HG03469 (cell line): ENCODE measurements around the gene PFKFB2.

Experiments used
- ATAC-seq: cut with Tn5 transposase; IDR thresholded peaks from one replicate; pipeline ENCODE4 v1.9.1; 2021; ENCODE audit warnings: mild to moderate bottlenecking, moderate library complexity, moderate number of reproducible peaks; ENCODE audit not compliant: unreplicated experiment

PFKFB2 gene

DNA sequence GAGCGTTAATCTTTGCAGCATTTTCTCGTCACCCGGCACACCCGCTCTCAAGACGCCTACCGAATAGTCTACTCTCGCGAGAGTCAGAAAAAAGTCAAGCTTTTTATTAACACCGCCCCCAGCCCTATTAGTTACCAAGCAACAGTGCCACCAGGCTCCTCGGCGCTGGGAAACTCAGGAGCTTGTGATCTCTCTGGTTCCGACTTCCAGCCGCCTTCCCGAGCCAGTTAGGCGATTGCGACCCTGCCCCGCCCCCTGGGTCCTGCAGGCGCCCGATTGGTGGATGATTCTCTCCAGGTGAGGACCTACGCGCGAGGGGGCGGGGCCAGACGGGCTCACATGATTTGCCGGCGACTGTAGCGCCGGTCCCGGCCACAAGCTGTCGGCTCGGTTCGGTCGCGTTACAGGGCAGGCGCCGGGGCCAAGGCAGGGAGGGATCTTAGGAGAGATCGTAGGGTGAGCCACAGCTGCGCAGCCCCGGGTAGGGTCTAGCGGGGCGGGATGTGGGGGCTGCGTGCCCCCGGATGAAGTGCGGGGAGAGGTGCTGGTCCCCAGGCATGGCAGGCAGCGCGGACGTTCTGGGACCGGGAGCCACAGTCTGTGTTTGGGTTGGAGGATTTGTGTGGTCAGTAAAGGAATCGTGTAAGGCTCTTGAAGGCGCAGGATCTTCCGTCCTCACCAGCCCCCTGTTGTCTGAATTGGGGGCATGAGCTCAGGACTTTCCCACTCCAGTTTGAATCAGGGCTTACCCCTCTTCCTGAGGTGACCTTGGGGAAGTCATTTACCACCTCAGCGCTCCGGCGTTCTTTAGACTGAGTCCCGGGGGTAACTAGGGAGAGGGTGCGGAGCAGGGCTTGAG is at the start of gene PFKFB2:
Gene PFKFB2, plus strand, starts transcription at position 365 of the 859 bp plus-strand sequence. CDS start 1,443 bp downstream, outside the sequence.
- ATAC-seq = peak; percentile 47

DNA sequence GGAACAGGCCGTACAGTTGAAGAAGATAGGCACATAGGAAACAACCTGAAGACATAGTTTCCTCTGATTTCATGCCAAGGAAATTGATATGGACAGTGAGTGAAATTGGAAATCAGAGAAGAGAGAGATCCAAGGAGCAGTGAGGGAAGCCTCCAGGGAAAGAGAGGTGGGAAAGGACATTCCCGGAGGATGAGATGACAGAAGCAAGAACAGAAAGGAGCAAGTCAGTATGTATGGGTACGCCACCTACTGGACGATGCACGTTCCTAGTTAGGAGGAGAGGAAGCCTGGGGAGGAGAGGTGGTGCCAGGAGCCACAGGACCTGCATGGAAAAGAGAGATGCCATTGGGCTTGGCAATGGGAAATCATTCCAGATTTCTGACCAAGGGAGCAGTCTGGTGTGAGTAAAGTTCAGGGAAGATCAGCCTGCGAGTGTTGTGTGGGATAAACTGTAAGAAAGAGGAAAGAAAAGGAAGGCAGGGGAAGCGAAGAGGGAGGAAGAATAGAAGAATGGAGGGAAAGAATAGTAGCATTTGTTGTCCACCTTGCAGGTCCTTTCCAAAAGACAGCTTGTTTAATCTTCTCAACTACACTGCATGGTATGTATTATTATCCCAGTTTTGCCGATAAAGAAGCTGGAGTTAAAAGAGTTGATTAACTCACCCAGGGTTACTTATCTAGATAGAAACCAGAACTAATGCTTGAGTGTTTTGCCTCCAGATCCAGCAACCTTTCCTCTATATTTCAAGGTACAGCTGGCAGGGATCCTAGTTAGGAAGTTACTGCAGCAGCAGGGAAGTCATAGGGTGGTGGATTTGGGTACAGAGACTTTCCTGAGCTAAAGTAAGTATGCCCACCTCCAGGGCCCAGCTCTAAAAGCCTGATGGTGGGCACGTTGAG is 47.9 kb upstream of the PFKFB2 start:
- ATAC-seq = no peak

DNA sequence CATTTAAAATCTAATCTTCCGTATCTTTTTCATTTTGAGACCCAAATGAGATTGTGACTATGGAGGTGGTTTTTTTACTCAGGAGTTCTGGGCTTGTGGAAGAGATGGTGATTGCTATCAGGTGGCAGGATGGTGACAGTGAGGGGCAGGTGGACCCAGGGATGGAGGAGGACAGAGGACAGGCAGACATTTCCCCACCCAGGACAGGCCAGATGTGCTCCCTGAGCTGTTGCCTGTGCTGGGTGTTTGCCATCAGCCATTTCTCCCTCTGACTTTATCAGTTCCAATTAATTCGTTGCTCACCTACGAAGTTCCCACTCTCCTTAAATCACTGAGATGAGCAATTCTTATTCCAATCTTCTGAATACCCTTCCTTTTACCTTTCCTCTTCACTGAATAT is 47.0 kb upstream of the PFKFB2 start:
- no peak for ATAC-seq

DNA sequence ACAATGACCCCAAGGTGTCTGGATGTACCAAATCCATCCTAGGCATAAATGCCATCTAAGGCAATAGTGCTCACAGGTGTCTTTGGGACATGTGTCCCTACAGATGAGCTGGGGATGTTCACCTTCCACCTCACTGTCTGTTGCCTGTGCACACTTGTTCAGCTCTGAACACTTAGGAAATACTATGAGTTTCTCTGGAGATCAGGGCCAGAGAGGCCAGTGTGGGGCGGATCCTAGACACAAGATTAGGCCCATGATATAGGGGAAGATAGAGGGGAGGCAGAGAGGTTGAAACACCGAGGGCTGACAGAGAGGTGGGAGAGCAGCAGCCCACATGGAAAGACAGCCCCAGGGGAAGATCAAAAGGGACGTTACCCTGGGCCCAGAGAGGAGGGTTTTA is 46.2 kb upstream of the PFKFB2 start:
- no peak for ATAC-seq

DNA sequence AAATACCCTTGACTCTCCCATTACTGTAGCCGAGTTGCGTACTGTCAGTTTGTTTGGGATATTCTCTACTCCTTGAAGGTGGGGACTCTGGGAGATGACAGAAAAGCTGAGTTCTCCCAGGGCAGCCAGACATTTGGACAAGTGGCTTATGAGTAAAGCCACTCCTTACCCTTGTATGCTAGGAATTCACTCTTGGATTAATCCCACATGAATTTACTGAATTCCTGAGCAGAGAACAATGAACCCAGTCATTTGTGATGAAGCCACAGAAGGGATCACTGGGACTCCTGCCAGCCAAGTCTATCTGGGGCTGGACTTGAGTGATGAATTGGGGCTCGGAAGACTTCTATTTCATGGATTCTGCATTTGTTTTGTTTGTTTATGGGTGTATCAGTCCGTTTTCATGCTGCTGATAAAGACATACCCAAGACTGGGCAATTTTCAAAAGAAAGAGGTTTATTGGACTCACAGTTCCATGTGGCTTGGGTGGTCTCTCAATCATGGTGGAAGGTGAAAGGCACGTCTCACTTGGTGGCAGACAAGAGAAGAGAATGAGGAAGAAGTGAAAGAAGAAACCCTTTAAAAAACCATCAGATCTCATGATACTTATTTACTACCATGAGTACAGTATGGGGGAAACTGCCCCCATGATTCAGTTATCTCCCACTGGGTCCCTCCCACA is 45.6 kb upstream of the PFKFB2 start:
- no peak for ATAC-seq

DNA sequence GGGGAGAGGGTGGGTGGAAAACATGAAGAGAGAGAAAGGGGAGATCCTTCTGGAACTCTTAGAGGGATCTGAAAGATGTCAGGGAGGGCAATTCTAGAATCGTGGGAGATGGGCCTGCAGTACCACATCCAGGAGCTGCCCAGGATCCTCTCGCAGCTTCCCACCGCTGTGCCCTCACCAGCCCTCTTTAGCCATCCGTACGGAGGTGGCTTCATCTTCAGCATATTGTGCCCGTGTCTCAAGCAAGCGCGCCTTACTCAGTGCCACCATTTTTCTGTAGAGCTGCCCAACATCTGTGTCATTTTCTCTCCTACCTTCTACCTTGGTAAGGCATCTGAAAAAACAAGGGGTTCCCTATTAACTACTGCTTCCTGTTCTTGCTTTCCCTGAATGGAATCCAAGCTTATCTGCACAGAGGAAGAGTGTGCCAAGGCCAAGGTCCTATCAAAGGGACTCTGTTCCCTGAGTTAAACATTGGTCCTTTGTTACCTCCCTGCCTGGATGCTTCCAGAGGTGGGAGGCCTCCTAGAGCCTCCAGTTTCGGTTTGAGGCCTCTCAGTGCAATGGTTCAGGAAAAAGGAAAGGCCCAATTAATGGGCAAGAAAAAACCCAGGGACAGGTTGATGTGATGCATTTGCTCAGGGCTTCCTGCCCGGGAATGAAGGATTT is 43.8 kb upstream of the PFKFB2 start:
- no peak for ATAC-seq

DNA sequence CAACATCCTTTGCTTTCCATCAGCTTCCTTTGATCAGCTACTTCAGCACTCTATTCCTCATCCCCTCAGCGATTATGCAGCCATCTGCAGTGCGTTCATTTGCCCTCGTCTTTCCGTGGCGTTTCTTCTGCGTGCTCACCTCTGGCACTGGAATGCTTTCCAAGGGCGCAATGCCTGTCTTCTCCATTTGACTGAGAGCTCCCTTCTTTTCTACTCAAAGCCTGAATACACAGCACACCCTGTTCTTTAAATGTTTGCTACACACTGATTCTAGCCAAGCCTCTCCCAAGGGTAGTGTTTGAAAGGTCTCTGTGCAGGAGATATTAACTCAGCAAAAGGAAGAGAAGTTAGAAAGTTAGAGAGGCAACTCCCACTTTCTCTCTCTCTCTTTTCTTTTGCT is 43.1 kb upstream of the PFKFB2 start:
- no peak for ATAC-seq

DNA sequence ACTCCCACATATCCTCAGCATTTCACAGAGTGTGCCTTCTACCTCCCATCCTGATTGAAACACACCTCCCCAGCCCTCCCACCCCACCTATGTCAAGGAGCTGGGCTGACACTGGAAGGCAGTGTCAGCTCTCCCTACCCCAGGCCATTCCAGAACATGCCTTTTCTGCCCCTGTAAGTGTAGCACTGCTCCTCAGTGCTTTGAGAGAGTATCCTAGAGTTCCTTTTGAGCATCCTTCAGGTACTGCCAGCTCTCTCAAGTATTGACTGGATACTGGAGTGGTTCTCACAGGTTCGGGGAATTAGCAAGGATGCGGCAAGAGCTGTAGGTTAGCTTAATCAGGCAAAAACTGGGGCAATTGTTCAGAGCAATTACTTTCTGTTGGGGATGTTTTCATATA is 42.3 kb upstream of the PFKFB2 start:
- ATAC-seq = no peak

DNA sequence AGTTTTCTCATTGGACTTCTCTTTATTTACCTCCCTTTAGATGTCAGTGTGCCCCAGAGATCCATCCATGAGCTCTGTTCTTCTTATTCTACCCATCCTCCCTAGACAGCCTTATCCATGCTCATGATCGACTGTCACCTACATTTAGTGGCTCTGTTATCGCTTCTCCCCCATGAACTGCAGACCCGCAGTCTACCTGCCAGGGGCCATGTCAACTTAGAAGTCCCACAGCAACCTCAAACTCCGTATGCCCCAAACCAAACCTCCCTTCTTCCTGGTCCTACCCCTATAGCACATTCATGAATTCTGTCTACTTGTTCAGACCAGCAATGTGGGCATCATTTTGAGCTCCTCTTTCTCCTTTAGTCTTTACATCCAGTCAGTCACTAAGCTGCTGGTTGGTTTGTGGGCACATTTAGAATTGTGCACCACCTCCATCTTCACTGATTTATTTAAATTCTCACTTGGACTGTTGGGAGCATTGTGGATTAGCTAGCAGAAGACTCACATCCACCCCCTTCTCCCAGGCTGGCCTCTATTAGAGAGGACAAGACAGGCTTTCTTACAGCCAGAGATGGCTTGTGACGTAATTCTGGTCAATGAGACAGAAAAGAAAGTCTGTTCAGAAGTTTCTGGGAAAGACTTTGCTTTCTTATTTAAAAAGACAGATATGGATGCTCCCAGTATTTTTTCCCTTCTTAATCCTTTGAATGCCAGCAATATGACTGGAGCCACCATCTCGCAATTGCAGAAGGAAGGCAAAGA is 39.6 kb upstream of the PFKFB2 start:
- no peak for ATAC-seq

DNA sequence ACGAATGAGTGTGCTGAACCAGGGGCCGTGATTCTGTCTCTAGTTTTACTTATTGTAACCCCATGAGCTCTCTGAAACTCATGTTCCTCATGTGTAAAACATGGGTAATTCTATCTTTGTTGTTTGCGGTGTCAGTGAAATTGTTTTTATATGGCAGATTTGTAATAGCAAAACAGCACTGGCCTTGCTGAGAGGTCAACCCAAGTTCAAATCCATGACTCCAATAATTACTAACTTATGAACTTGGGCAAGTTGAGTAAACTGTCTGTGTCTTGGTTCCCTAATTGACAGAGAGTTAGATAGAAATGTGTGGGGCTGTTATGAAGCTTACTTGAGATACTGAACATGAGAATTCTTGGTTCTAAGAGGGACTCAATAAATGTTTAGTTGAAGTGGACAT is 38.3 kb upstream of the PFKFB2 start:
- no peak for ATAC-seq

DNA sequence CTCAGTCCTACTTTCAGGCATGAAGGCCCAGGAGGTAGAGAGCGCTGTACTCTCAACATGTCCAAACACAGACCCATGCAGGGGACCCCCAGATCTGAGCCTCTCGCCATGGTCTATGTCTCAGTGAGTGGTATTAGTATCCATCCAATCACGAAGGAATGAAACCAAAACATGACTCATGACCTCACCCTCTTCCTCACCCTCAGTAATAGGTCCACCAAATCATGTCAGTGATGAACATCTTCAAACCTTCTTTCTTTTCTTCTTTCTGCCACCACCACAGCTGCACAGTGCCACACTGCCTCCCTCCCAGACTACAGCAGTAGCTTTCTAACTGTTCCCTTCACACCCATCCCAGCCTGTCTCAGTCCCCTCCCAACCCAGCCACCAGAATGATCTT is 37.3 kb upstream of the PFKFB2 start:
- no peak for ATAC-seq

DNA sequence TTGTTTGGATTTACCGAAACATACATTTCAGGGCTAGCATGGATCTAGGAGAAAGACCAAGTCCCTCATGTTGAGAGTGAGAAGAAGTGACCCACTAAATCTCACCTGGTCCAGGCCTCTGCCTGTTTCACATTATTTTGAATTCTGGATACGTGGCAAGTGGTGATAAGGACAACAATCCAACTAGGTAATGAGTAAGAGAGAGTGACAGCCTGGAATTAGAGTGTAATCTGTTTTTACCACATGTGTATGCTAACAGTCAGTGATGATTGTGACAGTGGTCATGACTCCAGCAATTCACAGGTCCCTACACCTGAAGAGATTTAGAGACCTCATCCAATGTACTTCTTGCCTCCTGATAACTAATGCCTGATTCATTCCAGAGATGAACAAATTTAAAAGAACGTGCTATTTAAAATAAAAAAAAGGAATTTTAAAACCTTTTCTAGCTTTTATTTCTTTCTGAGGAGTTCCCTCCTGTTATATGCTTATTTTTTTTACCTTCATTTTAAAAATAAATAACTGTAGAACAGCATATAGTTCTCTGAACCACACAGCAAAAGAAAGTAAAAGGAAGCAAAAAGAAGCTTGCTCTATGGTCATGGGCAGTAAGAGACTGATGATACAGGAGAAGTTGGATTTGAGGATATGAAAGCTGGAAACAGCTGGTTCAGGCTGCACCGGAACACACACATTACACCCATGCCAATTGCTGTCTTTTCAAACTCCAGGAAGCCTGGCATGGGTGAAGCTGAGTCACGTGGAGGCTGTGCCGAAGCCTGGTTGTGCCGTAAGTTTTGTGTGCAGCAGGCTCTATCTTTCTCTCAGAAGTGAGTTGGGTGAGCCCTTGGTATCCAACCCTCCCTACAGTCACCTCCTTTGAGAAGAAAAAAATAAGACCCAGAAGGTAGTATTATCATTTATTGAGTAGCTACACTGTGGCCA is 35.2 kb upstream of the PFKFB2 start:
- ATAC-seq = no peak

DNA sequence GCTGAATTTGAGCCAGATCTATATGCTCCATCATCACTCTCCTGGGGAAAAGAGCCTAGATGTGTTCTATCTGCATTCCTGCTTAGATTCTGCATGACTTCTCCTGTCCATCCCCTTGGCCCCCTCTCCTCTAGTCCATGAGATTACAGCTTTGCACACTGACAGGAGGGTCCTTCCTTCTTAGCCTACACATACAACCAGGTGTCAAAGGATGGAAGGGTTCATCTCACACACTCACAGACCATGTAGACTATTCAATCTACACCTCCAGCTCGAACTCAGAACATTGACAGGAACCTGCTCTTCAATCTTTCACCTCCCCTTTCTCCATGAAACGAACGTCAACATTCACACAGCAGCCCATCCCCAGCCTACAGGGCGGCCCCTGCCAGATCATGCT is 34.4 kb upstream of the PFKFB2 start:
- no peak for ATAC-seq

DNA sequence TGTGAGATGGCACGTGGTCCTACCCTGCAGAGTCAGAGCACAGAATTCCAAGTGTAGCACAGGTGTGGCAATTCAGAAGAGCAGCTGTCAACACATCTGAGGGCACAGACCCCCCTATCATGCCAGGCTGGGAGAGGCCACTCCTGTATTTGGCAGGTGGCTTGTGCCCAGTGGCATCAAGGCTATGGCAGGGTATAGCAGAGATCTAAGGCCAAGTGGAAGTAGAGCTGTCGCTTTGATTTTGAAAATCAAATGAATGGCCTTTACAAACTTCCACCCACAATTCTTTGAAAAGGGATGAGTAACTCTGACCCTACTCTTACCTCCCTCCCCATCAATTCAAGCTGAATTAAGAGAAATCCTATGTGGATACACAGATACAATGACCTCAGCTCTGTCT is 33.9 kb upstream of the PFKFB2 start:
- no peak for ATAC-seq

DNA sequence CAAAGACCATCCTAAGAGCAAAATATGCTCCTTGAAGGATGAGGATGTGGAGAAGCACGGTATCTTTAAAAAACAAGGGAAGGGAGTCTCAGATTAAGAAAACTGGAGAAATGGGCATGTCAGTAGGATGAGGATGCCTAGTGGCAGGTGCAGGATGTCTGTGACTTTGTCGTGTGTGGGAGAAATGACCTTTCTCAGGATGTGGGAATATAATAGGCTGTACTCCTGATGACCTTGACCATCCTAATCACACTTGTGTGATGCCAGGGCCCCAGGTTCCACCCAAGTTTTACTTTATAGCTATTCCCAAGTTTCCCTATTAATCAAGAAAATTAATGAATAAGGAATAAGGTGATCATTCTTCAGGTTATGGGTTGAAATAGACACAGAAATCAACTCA is 33.4 kb upstream of the PFKFB2 start:
- ATAC-seq = no peak

DNA sequence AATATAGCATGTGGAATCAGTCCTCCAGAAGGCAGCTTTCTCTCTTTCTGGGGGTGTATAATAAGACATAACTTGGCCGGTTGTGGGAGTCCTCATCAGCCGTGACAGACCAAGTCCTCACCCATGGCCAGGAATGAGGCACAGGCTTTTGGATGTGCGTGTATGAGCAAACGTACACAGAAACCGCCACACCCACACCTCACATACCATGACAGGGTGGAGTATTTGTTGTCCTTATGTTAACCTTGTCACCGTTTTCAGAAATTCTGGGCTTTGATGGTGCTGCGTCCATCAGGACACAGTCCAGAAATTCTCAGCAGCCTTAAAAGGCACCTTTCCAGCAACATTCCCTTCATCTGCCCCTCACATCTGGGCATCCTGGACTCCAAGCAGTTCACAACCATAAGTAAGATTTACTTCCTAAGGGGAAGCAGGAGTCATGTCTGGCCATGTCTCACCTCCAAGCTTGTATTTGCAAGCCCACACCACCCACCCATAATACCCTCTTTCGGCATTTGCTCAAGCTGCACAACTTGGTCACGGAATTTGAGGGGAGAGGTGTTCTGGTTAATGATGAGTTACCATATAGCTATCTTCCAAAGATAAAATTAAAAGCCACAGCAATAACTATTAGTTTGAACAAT is 32.9 kb upstream of the PFKFB2 start:
- no peak for ATAC-seq

DNA sequence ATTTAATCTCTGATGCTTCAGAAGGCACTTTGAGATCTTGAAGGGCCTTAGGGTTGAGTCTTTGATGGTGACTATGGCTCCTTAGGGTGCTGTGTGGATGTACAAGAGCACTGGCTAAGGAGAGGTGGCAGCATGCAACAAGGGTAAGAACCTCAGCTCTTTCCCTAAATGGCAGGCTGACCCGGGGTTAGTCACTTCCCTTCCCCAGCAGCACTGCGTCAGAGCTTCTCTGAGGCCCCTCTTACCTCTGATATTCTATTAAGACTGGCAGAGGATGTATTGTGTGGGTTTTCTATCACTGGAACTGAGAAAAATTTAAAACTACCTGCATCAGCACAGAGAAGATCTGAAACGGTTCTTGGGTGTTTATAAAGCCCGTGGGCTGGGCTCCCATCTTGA is 32.4 kb upstream of the PFKFB2 start:
- ATAC-seq = no peak

DNA sequence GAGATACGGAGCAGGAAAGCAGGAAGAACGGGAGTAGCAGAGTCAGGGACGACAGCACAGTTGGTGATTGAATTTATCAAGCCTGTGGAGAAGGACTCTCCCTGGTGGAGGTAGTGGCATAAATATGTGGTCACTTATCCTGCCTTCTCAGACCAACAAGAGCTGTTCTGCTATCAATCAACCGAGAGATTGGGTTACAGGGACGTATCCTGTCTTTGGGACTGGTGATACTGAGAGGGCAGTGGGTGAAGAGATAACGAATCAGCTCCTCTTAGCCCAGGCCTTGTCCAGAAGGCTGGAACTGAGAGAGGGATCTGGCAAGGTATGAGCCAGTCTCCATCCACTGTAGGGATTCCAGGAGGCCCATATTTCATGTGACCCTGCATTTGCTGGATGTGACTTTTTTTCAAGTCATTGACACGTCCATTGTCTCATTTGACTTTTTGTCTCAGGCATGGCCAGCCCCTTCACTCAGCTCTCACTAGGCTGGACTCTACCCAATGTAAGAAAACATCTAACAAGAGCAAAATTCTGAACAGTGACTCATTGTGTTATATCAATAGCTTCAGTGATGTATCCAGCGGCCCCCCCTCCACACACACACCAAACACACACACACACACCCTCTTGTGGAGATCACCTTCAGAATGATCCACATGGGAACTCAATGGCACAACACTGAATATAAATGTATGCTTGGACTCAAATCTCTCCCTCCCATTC is 31.8 kb upstream of the PFKFB2 start:
- ATAC-seq = no peak
